SK-N-SH (cell line): ENCODE results near the gene TCN1. TPM values are rescaled to one million over a fixed set of nuclear protein-coding genes. Genes with fewer than 3 reads are reported as not detected.

Source experiments
- CTCF ChIA-PET: fragments of 300-600, 350-600 bp; formaldehyde crosslinking; extraction: SDS; loops from one replicate; lab custom pipeline; 2021; lab: Yijun Ruan, JAX
- POLR2A ChIA-PET: fragments of 350-600 bp; sonication (Branson Sonifier 250); formaldehyde crosslinking; extraction: SDS; loops from one replicate; lab custom pipeline; 2020; ENCODE audit warnings: antibody characterized with exemption, inconsistent platforms; lab: Yijun Ruan, JAX
- DNase-seq: peaks from one replicate; pipeline ENCODE4 v3.0.0; 2012
- H2AFZ ChIP-seq: fragments of 200-600 bp; sonication (generic); 2 replicates; pipeline ENCODE4 v1.8.1; 2016; ENCODE audit warnings: antibody characterized with exemption, mild to moderate bottlenecking, low read depth
- H3F3A ChIP-seq: fragments of 200-600 bp; sonication (generic); replicated peaks from 2 replicates; pipeline ENCODE3; 2016; ENCODE audit warnings: antibody characterized with exemption, mild to moderate bottlenecking; ENCODE audit not compliant: insufficient read depth
- H3K27ac ChIP-seq, 2 experiments: fragments of 200-500 bp in 1 of 2; fragments of 200-600 bp in 1 of 2; sonication (Bioruptor generic) in 1 of 2; sonication (generic), shearing (Covaris generic) in 1 of 2; 2 replicates each; pipeline versions ENCODE4 v1.5.1 to v1.6.1; 2014 to 2016; ENCODE audit warnings: low read depth in 2 of 2, inconsistent platforms in 1 of 2, low read length in 1 of 2, mild to moderate bottlenecking in 1 of 2, mixed read lengths in 1 of 2
- H3K27me3 ChIP-seq: fragments of 200-600 bp; sonication (generic), shearing (Covaris generic); 2 replicates; pipeline ENCODE4 v1.6.1; 2016; ENCODE audit warnings: mixed run types; ENCODE audit not compliant: insufficient read depth
- H3K36me3 ChIP-seq, 2 experiments: fragments of 200-500 bp in 1 of 2; fragments of 200-600 bp in 1 of 2; sonication (Bioruptor generic) in 1 of 2; sonication (generic) in 1 of 2; replicated peaks in 1 of 2; 2 replicates each; pipeline versions ENCODE3 to v1.5.1; 2014 to 2016; ENCODE audit warnings: low read length in 1 of 2, mild to moderate bottlenecking in 1 of 2; ENCODE audit not compliant: insufficient read depth in 2 of 2, control insufficient read depth in 1 of 2
- H3K4me1 ChIP-seq, 2 experiments: fragments of 200-500 bp in 1 of 2; fragments of 200-600 bp in 1 of 2; sonication (Bioruptor generic) in 1 of 2; sonication (generic), shearing (Covaris generic) in 1 of 2; 2 replicates each; pipeline versions ENCODE4 v1.5.1 to v1.6.1; 2014 to 2016; ENCODE audit warnings: low read depth in 1 of 2, low read length in 1 of 2, mixed run types in 1 of 2; ENCODE audit not compliant: insufficient read depth in 2 of 2, control insufficient read depth in 1 of 2
- H3K4me2 ChIP-seq: fragments of 200-600 bp; sonication (generic), shearing (Covaris generic); 2 replicates; pipeline ENCODE4 v1.6.1; 2017; ENCODE audit warnings: mixed run types
- H3K4me3 ChIP-seq, 2 experiments: fragments of 200-500 bp in 1 of 2; fragments of 200-600 bp in 1 of 2; sonication (Bioruptor generic) in 1 of 2; sonication (generic), shearing (Covaris generic) in 1 of 2; 2 replicates each; pipeline versions ENCODE4 v1.5.1 to v1.8.1; 2014 to 2016; ENCODE audit warnings: low read depth in 2 of 2, inconsistent platforms in 1 of 2, low read length in 1 of 2, mild to moderate bottlenecking in 1 of 2, mixed read lengths in 1 of 2, moderate library complexity in 1 of 2
- H3K79me2 ChIP-seq: fragments of 200-600 bp; sonication (generic); 2 replicates; pipeline ENCODE4 v1.8.1; 2017; ENCODE audit warnings: mild to moderate bottlenecking; ENCODE audit not compliant: insufficient read depth
- H3K9ac ChIP-seq: fragments of 200-600 bp; sonication (generic); 2 replicates; pipeline ENCODE4 v1.6.1; 2017; ENCODE audit warnings: mixed run types
- H3K9me2 ChIP-seq: fragments of 200-600 bp; sonication (generic); 2 replicates; pipeline ENCODE4 v1.6.1; 2017; ENCODE audit warnings: mixed run types
- H3K9me3 ChIP-seq: fragments of 200-600 bp; sonication (generic); 2 replicates; pipeline ENCODE4 v1.6.1; 2017; ENCODE audit warnings: mixed run types, mild to moderate bottlenecking, moderate library complexity
- H4K20me1 ChIP-seq: fragments of 200-600 bp; sonication (generic); 2 replicates; pipeline ENCODE4 v1.6.1; 2017; ENCODE audit warnings: mild to moderate bottlenecking, mixed run types; ENCODE audit not compliant: insufficient read depth
- ELF1 ChIP-seq: IDR thresholded peaks from 2 replicates; pipeline ENCODE4 v1.4.0; 2012
- EP300 ChIP-seq, 2 experiments: IDR thresholded peaks; 2 replicates each; pipeline versions ENCODE4 v1.4.0 to v1.6.1; 2012; ENCODE audit warnings: borderline replicate concordance in 1 of 2, low read depth in 1 of 2, low read length in 1 of 2
- GATA2 ChIP-seq: sonication (generic); formaldehyde crosslinking; IDR thresholded peaks from 2 replicates; pipeline ENCODE4 v1.5.0; 2020; ENCODE audit warnings: mild to moderate bottlenecking, missing genetic modification reagents
- JUND ChIP-seq: IDR thresholded peaks from 2 replicates; pipeline ENCODE4 v1.4.0; 2012
- MEF2A ChIP-seq: IDR thresholded peaks from 2 replicates; pipeline ENCODE4 v1.4.0; 2012; ENCODE audit warnings: low read depth, borderline replicate concordance
- MXI1 ChIP-seq: IDR thresholded peaks from 2 replicates; pipeline ENCODE4 v1.6.1; 2012; ENCODE audit warnings: mild to moderate bottlenecking, low read depth, low read length, improper control_type of control experiment
- NRF1 ChIP-seq: IDR thresholded peaks from 2 replicates; pipeline ENCODE4 v1.6.1; 2012; ENCODE audit warnings: low read depth, mild to moderate bottlenecking, low read length
- RAD21 ChIP-seq: IDR thresholded peaks from 2 replicates; pipeline ENCODE4 v1.6.1; 2012; ENCODE audit warnings: mild to moderate bottlenecking, low read length
- RFX5 ChIP-seq: IDR thresholded peaks from 2 replicates; pipeline ENCODE4 v1.6.1; 2012; ENCODE audit warnings: mild to moderate bottlenecking, improper control_type of control experiment, low read length
- SIN3A ChIP-seq: IDR thresholded peaks from 2 replicates; pipeline ENCODE4 v1.6.1; 2012; ENCODE audit warnings: low read depth, mild to moderate bottlenecking, low read length, moderate library complexity, borderline replicate concordance
- SMC3 ChIP-seq: IDR thresholded peaks from 2 replicates; pipeline ENCODE4 v1.6.1; 2012; ENCODE audit warnings: low read depth, low read length, improper control_type of control experiment
- WGBS: methylation state at CpG from one replicate; pipeline ENCODE4 v1.1.6; 2017; ENCODE audit warnings: low lambda C conversion rate; 5-methylcytosine and 5-hydroxymethylcytosine counted together
- polyA plus RNA-seq, 3 experiments: library from polyadenylated mRNA; depleted of rRNA; stranded (reverse); fragments of >200 nt; gene quantifications; 2 replicates each; pipeline ENCODE4 v1.2.3, GENCODE V29; 2012
- TF ChIP-seq, protein P1 (sequence below): IDR thresholded peaks from 2 replicates; pipeline ENCODE4 v1.4.0; 2012; ENCODE audit warnings: low read depth
- TF ChIP-seq, protein P2 (sequence below): IDR thresholded peaks from 2 replicates; pipeline ENCODE4 v1.6.1; 2012; ENCODE audit warnings: mild to moderate bottlenecking, low read depth, low read length, moderate library complexity

TCN1 gene
- polyA plus RNA-seq, 1 of the 3 experiments (the other 2 are of a cell fraction), result 0.03 TPM

DNA sequence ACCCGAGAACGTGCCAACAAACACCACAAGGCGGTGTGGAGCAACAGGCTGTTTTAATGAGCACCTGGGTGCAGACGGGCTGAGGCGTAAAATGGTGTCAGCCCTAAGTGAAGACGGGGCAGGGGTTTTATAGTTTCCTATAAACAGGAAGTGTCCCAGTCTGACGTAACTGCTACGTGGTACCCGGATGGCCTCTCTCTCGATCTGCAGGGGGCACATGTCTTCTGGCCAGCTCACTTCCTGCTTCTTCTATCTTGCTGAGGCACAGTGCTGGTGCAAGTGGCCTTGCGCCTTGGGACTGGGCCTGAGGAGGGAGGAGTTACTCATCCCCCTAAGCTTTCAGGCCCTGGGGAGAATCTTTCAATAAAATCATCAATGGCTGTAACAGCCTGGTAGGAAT, 33.2 kb upstream of the TCN1 start:
- ChIA-PET POLR2A (no interaction called here), CTCF (interaction anchor here (2.2 kb wide), 1 partner anchor 20 kb away, joined by 7 read pairs; no protein-coding TSS in a partner anchor)
- no peaks in the 10 kb centered on the region for H3K27me3 ChIP-seq
- H2AFZ ChIP-seq, result peak overlapping the region; percentile 56
- H3K4me1 ChIP-seq, result peaks cover 0 to 4% of the 10 kb centered on the region in 2 experiments; a peak in 1 of 4 replicates
- 52% methylated on average over 11 of the region's 11 CpGs for WGBS
- H3K79me2 ChIP-seq, result no peaks in the 10 kb centered on the region
- no peak for DNase-seq
- no peak overlapping the region for H3K27ac ChIP-seq
- H3K4me2 ChIP-seq, result no peak overlapping the region
- no peaks in the 10 kb centered on the region for H3K9me3 ChIP-seq
- H3F3A ChIP-seq, result no peaks in the 10 kb centered on the region
- H3K9me2 ChIP-seq, result no peaks in the 10 kb centered on the region
- no peak overlapping the region for H3K4me3 ChIP-seq
- no peak for TF ChIP-seq MEF2A
- 0 out of 2 replicates have a peak, but pooled peaks have one; percentile 17 for TF ChIP-seq ELF1
- no peak for TF ChIP-seq JUND
- no peak for TF ChIP-seq SMC3
- no peaks in the 10 kb centered on the region for H3K36me3 ChIP-seq
- H3K9ac ChIP-seq, result no peak overlapping the region
- H4K20me1 ChIP-seq, result no peaks in the 10 kb centered on the region

DNA sequence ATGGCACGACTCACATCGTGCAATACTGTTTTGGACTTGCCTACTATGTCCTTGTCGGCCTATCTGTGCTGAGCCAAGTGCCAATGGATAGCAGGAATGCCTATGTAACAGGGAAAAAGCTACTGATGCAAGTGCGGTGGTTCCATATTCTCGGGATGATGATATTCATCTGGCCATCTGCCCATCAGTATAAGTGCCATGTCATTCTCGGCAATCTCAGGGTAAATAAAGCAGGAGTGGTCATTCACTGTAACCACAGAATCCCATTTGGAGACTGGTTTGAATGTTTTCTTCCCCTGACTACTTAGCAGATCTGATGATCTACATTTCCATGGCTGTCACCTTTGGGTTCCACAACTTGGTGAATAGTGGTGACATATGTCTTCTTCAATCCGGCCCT, 32.4 kb upstream of the TCN1 start:
- Histone ChIP-seq H3K9ac (no peak overlapping the region), H3K4me2 (no peak overlapping the region), H3K27ac (no peak overlapping the region), H3K79me2 (no peaks in the 10 kb centered on the region), H3K27me3 (no peaks in the 10 kb centered on the region), H3K4me1 (peaks cover 0 to 4% of the 10 kb centered on the region in 2 experiments; a peak in 1 of 4 replicates), H3K4me3 (no peak overlapping the region), H3K9me3 (no peaks in the 10 kb centered on the region), H2AFZ (no peak overlapping the region), H3F3A (no peaks in the 10 kb centered on the region), H4K20me1 (no peaks in the 10 kb centered on the region), H3K36me3 (no peaks in the 10 kb centered on the region), H3K9me2 (no peaks in the 10 kb centered on the region)
- WGBS, result 12% methylated on average over 7 of the region's 7 CpGs
- TF ChIP-seq MXI1 (no peak), EP300 (IDR thresholded peaks at IDR 0.05; ENCODE audit: borderline replicate concordance in 1 of 2, low read depth in 1 of 2, low read length in 1 of 2) (no peak), RAD21 (no peak), RFX5 (no peak), NRF1 (no peak)
- TF ChIP-seq, protein P1, sequence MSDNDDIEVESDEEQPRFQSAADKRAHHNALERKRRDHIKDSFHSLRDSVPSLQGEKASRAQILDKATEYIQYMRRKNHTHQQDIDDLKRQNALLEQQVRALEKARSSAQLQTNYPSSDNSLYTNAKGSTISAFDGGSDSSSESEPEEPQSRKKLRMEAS, result no peak
- CTCF ChIA-PET, result interaction anchor here (2.2 kb wide), 1 partner anchor 21 kb away, joined by 7 read pairs; no protein-coding TSS in a partner anchor
- DNase-seq, result no peak
- POLR2A ChIA-PET, result no interaction called here

DNA sequence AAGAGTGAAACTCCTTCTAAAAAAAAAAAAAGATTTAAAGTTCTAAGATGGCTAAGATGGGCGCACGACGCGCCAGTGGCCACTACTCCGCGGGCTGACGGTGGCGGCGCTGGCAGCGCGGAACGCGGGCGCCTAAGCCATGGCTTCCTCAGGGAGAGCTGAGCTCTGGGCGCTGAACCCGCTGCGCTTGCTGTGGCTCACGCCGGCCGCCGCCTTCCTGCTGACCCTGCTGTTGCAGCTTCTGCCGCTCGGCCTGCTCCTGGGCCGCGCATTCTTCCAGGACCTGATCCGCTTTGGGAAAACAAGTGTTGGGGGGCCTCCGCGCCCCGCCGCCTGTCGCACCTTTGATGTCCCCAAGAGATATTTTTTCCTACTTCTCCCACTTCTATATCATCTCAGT, 31.8 kb upstream of the TCN1 start:
- WGBS, result 90% methylated on average over 31 of the region's 31 CpGs
- DNase-seq, result no peak
- Histone ChIP-seq H3K9ac (no peak overlapping the region), H3K27me3 (no peaks in the 10 kb centered on the region), H3F3A (no peaks in the 10 kb centered on the region), H2AFZ (no peak overlapping the region)
- CTCF ChIA-PET, result interaction anchor here (0.7 to 2.2 kb wide), 2 partner anchors 18 to 21 kb away, joined by 3 to 7 read pairs; no protein-coding TSS in a partner anchor
- no peak for TF ChIP-seq GATA2 (CRISPR knock-in tag)
- no peak for TF ChIP-seq MXI1
- no peak for TF ChIP-seq JUND
- TF ChIP-seq SIN3A, result no peak
- no peak for TF ChIP-seq ELF1
- TF ChIP-seq, protein P2, sequence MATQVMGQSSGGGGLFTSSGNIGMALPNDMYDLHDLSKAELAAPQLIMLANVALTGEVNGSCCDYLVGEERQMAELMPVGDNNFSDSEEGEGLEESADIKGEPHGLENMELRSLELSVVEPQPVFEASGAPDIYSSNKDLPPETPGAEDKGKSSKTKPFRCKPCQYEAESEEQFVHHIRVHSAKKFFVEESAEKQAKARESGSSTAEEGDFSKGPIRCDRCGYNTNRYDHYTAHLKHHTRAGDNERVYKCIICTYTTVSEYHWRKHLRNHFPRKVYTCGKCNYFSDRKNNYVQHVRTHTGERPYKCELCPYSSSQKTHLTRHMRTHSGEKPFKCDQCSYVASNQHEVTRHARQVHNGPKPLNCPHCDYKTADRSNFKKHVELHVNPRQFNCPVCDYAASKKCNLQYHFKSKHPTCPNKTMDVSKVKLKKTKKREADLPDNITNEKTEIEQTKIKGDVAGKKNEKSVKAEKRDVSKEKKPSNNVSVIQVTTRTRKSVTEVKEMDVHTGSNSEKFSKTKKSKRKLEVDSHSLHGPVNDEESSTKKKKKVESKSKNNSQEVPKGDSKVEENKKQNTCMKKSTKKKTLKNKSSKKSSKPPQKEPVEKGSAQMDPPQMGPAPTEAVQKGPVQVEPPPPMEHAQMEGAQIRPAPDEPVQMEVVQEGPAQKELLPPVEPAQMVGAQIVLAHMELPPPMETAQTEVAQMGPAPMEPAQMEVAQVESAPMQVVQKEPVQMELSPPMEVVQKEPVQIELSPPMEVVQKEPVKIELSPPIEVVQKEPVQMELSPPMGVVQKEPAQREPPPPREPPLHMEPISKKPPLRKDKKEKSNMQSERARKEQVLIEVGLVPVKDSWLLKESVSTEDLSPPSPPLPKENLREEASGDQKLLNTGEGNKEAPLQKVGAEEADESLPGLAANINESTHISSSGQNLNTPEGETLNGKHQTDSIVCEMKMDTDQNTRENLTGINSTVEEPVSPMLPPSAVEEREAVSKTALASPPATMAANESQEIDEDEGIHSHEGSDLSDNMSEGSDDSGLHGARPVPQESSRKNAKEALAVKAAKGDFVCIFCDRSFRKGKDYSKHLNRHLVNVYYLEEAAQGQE, result no peak
- no peak for TF ChIP-seq EP300 (IDR thresholded peaks at IDR 0.05; ENCODE audit: borderline replicate concordance in 1 of 2, low read depth in 1 of 2, low read length in 1 of 2)
- no peak for TF ChIP-seq SMC3
- TF ChIP-seq, all 33 proteins: peak for 0
- Histone ChIP-seq H3K9me2 (no peaks in the 10 kb centered on the region), H3K4me1 (peaks cover 0 to 4% of the 10 kb centered on the region in 2 experiments; a peak in 1 of 4 replicates), H3K27ac (no peak overlapping the region), H3K4me2 (no peak overlapping the region), H4K20me1 (no peaks in the 10 kb centered on the region), H3K9me3 (no peaks in the 10 kb centered on the region), H3K36me3 (no peaks in the 10 kb centered on the region), H3K79me2 (no peaks in the 10 kb centered on the region), H3K4me3 (no peak overlapping the region)
- POLR2A ChIA-PET, result no interaction called here
